ENCODE results near the gene KIF5B.
"Not testable (repeated sequence)": the region's sequence is repeated elsewhere in the genome, so short reads cannot be mapped to it uniquely, and the experiment has no call there.

KIF5B gene

DNA sequence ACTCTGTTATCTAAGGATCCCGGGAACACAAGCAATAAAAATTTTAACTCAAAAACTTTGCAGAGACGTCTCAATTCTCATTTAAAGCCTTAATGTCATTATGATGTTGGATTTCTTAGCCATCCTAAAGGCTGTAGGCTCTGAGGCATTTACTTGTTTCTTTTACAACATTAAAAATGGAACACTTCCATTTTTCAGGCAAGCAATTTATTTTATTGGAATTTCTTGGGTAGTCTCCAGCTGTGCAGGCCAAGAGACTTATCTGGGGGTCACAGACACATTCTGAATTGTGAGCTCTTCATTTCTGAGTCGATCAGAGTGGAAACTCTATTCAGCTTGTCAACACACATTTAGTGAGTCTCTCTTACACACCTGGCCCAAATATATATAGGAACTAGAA is 48.0 kb upstream of the KIF5B start:
- Histone ChIP-seq H3K79me2 (ENCODE audit: insufficient read depth, low read length) (no peaks in the 10 kb centered on the region), H3K27ac (ENCODE audit: low read depth, low read length, poor library complexity, severe bottlenecking) (no peak overlapping the region), H3K4me1 (ENCODE audit: insufficient read depth, low read length, severe bottlenecking) (no peaks in the 10 kb centered on the region), H4K20me1 (ENCODE audit: insufficient read depth, low read length) (no peaks in the 10 kb centered on the region), H3K4me3 (ENCODE audit: low read depth, low read length, poor library complexity, severe bottlenecking) (no peak overlapping the region), H3K36me3 (ENCODE audit: insufficient read depth, low read length) (no peaks in the 10 kb centered on the region), H3F3A (ENCODE audit: insufficient read depth, low read length) (no peaks in the 10 kb centered on the region), H3K9ac (ENCODE audit: low read length) (no peak overlapping the region), H3K27me3 (ENCODE audit: insufficient read depth, low read length) (no peaks in the 10 kb centered on the region; the same call in 1 of the 2 replicates), H3K9me3 (ENCODE audit: low read length) (no peaks in the 10 kb centered on the region), H3K4me2 (ENCODE audit: low read length) (no peak overlapping the region), H2AFZ (ENCODE audit: low read length) (no peak overlapping the region), H3K9me2 (ENCODE audit: low read depth, low read length) (no peaks in the 10 kb centered on the region)
- no peak for TF ChIP-seq EZH2 (IDR thresholded peaks at IDR 0.05; ENCODE audit: borderline replicate concordance, low read length)
- TF ChIP-seq, protein P1, sequence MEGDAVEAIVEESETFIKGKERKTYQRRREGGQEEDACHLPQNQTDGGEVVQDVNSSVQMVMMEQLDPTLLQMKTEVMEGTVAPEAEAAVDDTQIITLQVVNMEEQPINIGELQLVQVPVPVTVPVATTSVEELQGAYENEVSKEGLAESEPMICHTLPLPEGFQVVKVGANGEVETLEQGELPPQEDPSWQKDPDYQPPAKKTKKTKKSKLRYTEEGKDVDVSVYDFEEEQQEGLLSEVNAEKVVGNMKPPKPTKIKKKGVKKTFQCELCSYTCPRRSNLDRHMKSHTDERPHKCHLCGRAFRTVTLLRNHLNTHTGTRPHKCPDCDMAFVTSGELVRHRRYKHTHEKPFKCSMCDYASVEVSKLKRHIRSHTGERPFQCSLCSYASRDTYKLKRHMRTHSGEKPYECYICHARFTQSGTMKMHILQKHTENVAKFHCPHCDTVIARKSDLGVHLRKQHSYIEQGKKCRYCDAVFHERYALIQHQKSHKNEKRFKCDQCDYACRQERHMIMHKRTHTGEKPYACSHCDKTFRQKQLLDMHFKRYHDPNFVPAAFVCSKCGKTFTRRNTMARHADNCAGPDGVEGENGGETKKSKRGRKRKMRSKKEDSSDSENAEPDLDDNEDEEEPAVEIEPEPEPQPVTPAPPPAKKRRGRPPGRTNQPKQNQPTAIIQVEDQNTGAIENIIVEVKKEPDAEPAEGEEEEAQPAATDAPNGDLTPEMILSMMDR (IDR thresholded peaks at IDR 0.05; ENCODE audit: low read length): no peak

DNA sequence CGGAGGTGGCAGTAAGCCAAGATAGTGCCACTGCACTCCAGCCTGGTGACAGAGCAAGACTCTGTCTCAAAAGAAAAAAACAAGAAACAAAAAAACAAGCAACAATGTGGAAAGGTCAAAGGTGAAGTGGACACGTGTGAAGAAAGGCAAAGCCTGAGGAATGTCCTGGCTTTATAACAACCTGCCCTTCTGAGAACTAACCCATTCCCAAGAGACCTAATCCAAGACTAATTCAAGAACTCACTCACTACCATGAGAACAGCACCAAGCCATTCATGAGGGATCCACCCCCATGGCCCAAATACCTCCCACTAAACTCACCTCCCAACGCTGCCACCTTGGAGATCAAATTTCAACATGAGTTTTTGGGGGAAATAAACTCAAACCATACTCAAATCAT is 47.5 kb upstream of the KIF5B start:
- no peaks in the 10 kb centered on the region for H3K36me3 ChIP-seq (ENCODE audit: insufficient read depth, low read length)
- no peaks in the 10 kb centered on the region for H3K27me3 ChIP-seq (ENCODE audit: insufficient read depth, low read length)

DNA sequence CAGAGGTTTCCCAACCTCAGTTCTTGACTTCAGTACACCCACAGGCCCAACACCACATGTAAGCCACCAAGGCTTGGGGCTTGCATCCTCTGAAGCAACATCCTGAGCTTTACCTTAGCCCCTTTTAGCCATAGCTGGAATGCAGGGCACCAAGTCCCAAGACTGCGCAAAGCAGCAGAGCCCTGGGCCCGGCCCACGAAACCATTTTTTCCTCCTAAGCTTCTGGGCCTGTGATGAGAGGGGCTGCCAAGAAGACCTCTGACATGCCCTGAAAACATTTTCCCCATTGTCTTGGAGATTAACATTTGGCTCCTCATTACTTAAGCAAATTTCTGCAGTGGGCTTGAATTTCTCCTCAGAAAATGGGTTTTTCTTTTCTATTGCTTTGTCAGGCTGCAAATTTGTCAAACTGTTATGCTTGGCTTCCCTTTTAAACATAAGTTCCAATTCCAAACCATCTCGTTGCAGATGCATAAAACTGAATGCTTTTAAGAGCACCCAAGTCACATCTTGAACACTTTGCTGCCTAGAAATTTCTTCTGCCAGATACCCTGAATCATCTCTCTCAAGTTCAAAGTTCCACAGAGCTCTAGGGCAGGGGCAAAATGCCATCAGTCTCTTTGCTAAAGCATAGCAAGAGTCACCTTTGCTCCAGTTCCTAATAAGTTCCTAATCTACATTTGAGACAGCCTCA is 42.5 kb upstream of the KIF5B start:
- H3F3A ChIP-seq (ENCODE audit: insufficient read depth, low read length); H2AFZ ChIP-seq (ENCODE audit: low read length); H3K4me1 ChIP-seq (ENCODE audit: insufficient read depth, low read length, severe bottlenecking); H3K27me3 ChIP-seq (ENCODE audit: insufficient read depth, low read length); H3K27ac ChIP-seq (ENCODE audit: low read depth, low read length, poor library complexity, severe bottlenecking); H3K79me2 ChIP-seq (ENCODE audit: insufficient read depth, low read length); H4K20me1 ChIP-seq (ENCODE audit: insufficient read depth, low read length); H3K9ac ChIP-seq (ENCODE audit: low read length); H3K4me3 ChIP-seq (ENCODE audit: low read depth, low read length, poor library complexity, severe bottlenecking); H3K36me3 ChIP-seq (ENCODE audit: insufficient read depth, low read length); H3K9me2 ChIP-seq (ENCODE audit: low read depth, low read length); H3K4me2 ChIP-seq (ENCODE audit: low read length); H3K9me3 ChIP-seq (ENCODE audit: low read length): not testable (repeated sequence)

More for the DNA sequence above, 47.5 kb upstream of the KIF5B start:
- no peaks in the 10 kb centered on the region for H4K20me1 ChIP-seq (ENCODE audit: insufficient read depth, low read length)
- H3K4me1 ChIP-seq (ENCODE audit: insufficient read depth, low read length, severe bottlenecking): no peaks in the 10 kb centered on the region
- no peak overlapping the region for H3K9ac ChIP-seq (ENCODE audit: low read length)
- no peaks in the 10 kb centered on the region for H3K9me3 ChIP-seq (ENCODE audit: low read length)
- H3K4me3 ChIP-seq (ENCODE audit: low read depth, low read length, poor library complexity, severe bottlenecking): no peak overlapping the region
- no peaks in the 10 kb centered on the region for H3F3A ChIP-seq (ENCODE audit: insufficient read depth, low read length)
- H3K9me2 ChIP-seq (ENCODE audit: low read depth, low read length): no peaks in the 10 kb centered on the region
- no peak overlapping the region for H2AFZ ChIP-seq (ENCODE audit: low read length)
- TF ChIP-seq, protein P1 (IDR thresholded peaks at IDR 0.05; ENCODE audit: low read length): no peak
- no peak for TF ChIP-seq EZH2 (IDR thresholded peaks at IDR 0.05; ENCODE audit: borderline replicate concordance, low read length)
- no peak overlapping the region for H3K4me2 ChIP-seq (ENCODE audit: low read length)
- no peak overlapping the region for H3K27ac ChIP-seq (ENCODE audit: low read depth, low read length, poor library complexity, severe bottlenecking)
- H3K79me2 ChIP-seq (ENCODE audit: insufficient read depth, low read length): no peaks in the 10 kb centered on the region

DNA sequence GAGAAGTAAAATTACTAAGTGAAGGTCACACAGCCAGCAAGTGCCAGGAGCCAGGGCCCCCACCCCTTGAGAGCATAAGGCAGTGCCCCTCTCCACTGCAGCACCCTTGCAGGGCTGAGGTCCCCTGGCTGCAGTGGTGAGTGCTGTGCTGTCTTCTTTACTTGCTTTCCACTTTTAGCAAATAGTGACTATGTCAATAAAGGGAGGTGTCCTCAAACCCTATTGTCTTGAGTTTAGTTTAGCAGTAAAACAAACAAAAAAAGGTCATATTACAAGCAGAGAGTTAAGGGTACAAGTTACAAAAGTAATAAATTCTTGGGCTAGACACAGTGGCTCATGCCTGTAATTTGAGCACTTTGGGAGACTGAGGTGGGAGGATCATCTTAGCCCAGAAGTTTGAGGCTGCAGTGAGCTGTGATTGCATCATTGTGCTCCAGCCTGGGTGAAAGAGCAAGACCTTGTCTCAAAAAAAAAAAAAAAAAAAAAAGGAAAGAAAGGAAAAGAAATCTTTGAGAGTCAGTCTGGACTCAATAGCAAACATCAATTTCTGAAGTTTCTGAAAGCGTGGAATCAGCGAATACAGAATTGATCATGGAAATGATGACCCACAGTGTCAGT is 39.0 kb upstream of the KIF5B start:
- Histone ChIP-seq H3K27ac (ENCODE audit: low read depth, low read length, poor library complexity, severe bottlenecking) (no peak overlapping the region), H4K20me1 (ENCODE audit: insufficient read depth, low read length) (no peaks in the 10 kb centered on the region)

More for the DNA sequence above, 39.0 kb upstream of the KIF5B start:
- no peaks in the 10 kb centered on the region for H3F3A ChIP-seq (ENCODE audit: insufficient read depth, low read length)
- no peaks in the 10 kb centered on the region for H3K79me2 ChIP-seq (ENCODE audit: insufficient read depth, low read length)
- no peak overlapping the region for H3K4me3 ChIP-seq (ENCODE audit: low read depth, low read length, poor library complexity, severe bottlenecking)
- no peaks in the 10 kb centered on the region for H3K9me2 ChIP-seq (ENCODE audit: low read depth, low read length)
- no peaks in the 10 kb centered on the region for H3K4me1 ChIP-seq (ENCODE audit: insufficient read depth, low read length, severe bottlenecking)
- H2AFZ ChIP-seq (ENCODE audit: low read length): no peak overlapping the region
- no peaks in the 10 kb centered on the region for H3K36me3 ChIP-seq (ENCODE audit: insufficient read depth, low read length)
- H3K4me2 ChIP-seq (ENCODE audit: low read length): no peak overlapping the region
- no peak overlapping the region for H3K9ac ChIP-seq (ENCODE audit: low read length)
- H3K27me3 ChIP-seq (ENCODE audit: insufficient read depth, low read length): no peaks in the 10 kb centered on the region
- no peaks in the 10 kb centered on the region for H3K9me3 ChIP-seq (ENCODE audit: low read length)
- TF ChIP-seq, protein P1 (IDR thresholded peaks at IDR 0.05; ENCODE audit: low read length): no peak
- TF ChIP-seq EZH2 (IDR thresholded peaks at IDR 0.05; ENCODE audit: borderline replicate concordance, low read length): no peak

Measured in OCI-LY1 (cell line).